ENCODE data around the gene ZNF217.
A peak's percentile ranks its signal among the peaks of the same experiment; 100 is the strongest.
"Not testable (repeated sequence)": the region's sequence is repeated elsewhere in the genome, so short reads cannot be mapped to it uniquely, and the experiment has no call there.

The ZNF217 gene

DNA sequence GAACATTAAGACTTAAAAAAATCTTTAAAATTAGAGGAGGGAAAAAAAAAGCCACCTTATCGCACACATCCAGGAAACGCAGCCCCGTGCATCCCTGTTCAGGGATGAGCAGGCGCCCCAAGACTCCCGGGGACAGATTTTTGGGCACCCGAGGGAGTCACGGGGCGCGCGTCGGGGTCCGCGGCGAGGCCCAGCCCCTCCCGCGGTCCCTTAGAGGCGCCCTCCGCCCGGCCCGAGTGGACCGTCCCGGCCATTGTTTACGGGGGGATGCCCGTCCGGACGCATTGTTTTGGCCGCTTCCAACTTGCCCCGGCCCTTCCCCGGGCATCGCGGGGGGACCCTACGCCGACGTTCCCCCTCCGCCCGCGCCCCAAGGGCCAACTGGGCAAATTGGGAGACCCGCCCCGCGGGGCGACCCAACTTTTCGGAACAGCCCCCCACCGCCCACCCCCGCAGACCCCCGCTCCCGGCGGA lies 610 bp downstream of the ZNF217 start:
- Histone ChIP-seq H3K4me3 (ENCODE audit: low read depth, low read length) (peak overlapping the region; percentile 73), H3K36me3 (replicated peaks) (no peaks in the 10 kb centered on the region), H3K27me3 (replicated peaks) (no peaks in the 10 kb centered on the region), H3K27ac (peak overlapping the region; percentile 91)
- TF ChIP-seq, protein P1, sequence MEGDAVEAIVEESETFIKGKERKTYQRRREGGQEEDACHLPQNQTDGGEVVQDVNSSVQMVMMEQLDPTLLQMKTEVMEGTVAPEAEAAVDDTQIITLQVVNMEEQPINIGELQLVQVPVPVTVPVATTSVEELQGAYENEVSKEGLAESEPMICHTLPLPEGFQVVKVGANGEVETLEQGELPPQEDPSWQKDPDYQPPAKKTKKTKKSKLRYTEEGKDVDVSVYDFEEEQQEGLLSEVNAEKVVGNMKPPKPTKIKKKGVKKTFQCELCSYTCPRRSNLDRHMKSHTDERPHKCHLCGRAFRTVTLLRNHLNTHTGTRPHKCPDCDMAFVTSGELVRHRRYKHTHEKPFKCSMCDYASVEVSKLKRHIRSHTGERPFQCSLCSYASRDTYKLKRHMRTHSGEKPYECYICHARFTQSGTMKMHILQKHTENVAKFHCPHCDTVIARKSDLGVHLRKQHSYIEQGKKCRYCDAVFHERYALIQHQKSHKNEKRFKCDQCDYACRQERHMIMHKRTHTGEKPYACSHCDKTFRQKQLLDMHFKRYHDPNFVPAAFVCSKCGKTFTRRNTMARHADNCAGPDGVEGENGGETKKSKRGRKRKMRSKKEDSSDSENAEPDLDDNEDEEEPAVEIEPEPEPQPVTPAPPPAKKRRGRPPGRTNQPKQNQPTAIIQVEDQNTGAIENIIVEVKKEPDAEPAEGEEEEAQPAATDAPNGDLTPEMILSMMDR (IDR thresholded peaks at IDR 0.05; ENCODE audit: low read depth, low read length, missing control alignments) = no peak
- DNase-seq = no peak
- in situ Hi-C loops (cut with HindIII; ENCODE audit: low pct_ligation_motif_present, low sequenced_read_pairs) = loop anchor here (25.0 kb wide), 1 partner anchor 294 kb away; no protein-coding TSS in a partner anchor

DNA sequence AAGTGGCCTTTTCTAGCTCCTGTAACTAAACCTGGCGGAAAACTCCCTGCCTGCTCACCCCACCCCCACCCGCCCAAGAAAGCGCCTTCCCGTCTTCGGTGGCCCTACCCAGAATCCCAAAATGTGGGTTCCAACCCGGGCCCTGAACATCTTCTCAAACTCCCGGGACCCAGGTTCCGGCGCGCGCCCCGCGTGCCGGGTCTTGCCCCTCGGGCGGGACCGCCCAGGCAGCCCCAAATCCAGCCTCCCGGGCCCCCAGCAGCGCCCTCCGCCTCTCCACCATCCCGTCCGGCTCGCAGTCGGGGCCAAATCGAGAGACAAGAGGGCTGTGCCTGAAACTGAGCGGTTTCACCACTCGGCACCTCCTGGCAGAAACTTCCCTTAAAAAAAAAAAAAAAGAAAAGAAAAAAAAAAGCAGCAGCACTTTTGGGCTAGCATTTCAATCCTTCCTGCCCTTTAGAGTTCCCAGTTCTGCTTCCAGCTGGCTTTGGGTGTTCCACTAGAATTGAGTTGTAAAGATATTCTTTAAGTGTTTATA lies 1.1 kb downstream of the ZNF217 start:
- not testable (repeated sequence) for H3K36me3 ChIP-seq (replicated peaks); H3K27me3 ChIP-seq (replicated peaks)
- in situ Hi-C loops (cut with HindIII; ENCODE audit: low pct_ligation_motif_present, low sequenced_read_pairs) = loop anchor here (25.0 kb wide), 1 partner anchor 295 kb away; no protein-coding TSS in a partner anchor
- Histone ChIP-seq H3K27ac (peak overlapping the region; percentile 91), H3K4me3 (ENCODE audit: low read depth, low read length) (peak overlapping the region; percentile 73)
- DNase-seq = peak; percentile 28

DNA sequence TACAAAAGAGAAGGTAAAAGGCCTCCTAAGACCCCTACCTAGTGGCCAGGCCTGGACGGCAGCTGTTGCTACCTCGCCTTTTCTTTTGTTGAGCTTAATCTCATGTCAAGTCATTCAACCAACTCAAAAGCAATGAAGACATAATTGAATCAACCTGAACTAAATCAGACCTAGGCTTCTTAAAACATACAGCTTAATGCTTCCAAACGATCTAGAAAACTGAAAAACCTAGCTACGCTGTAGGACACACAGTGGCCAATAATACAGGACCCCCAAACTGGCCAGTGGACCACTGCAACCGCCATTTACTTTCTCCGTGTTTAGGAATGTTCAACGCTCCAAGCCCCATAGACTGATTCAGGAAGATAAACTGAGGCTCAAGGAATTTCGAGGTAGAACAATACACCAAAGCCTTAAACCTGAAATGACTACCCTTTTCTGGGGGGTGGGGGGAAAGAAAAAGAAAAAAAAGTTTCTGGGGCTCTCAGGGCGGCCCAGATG lies 1.6 kb downstream of the ZNF217 start:
- DNase-seq; H3K27me3 ChIP-seq (replicated peaks); H3K36me3 ChIP-seq (replicated peaks): not testable (repeated sequence)
- in situ Hi-C loops (cut with HindIII; ENCODE audit: low pct_ligation_motif_present, low sequenced_read_pairs) = loop anchor here (25.0 kb wide), 1 partner anchor 295 kb away; no protein-coding TSS in a partner anchor
- peak overlapping the region; percentile 73 for H3K4me3 ChIP-seq (ENCODE audit: low read depth, low read length)
- peak overlapping the region; percentile 91 for H3K27ac ChIP-seq

DNA sequence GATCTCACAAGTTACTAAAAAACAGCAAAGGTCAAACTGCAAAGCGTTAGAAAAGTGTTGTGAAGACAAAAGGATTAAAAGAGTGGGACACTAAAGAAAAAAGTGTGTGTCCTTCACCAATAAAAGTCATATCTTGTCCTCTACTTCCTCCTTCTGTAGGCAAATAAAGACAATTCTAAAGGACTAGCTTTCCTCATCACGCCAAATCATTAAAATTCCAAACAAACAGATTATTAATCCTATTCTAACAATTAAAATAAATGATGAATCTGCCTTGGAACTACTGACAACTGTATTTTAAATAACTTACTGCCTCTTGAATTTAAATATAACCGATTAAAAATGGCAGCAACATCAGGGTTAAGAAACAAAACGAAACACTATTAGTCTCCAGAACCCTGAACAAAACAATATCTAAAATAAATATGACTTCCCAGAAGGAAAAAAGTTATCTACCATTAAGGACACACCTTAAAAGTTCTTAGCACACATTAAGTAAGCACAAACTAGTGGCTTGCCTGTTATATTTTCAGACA lies 2.4 kb downstream of the ZNF217 start:
- DNase-seq = not testable (repeated sequence)

DNA sequence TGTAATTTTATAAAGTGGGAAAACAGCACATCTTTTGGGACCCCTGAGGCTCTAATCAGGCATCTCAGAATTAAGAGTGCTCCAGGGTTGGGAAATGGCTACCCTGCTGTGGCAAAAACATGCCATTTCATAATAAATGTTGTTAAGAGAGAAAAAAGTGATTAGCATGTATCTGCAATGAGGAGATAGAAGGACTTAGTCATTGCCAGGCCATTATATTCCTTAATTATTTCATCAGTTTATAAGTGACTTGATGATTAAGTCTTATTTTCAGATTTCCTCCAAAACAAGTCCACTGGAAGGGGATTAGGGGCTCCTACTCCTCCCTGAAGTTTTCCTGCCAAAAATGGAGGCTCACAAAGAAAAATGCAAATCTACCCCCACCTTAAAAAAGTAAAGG lies 3.0 kb downstream of the ZNF217 start:
- not testable (repeated sequence) for DNase-seq; H3K27me3 ChIP-seq (replicated peaks); H3K36me3 ChIP-seq (replicated peaks); H3K27ac ChIP-seq
- peak overlapping the region; percentile 12 for H3K4me3 ChIP-seq (ENCODE audit: low read depth, low read length)
- in situ Hi-C loops (cut with HindIII; ENCODE audit: low pct_ligation_motif_present, low sequenced_read_pairs) = loop anchor here (25.0 kb wide), 1 partner anchor 297 kb away; no protein-coding TSS in a partner anchor

More for the DNA sequence above, 2.4 kb downstream of the ZNF217 start:
- Histone ChIP-seq H3K4me3 (ENCODE audit: low read depth, low read length) (peak overlapping the region; percentile 73), H3K27ac (peak overlapping the region; percentile 39)
- in situ Hi-C loops (cut with HindIII; ENCODE audit: low pct_ligation_motif_present, low sequenced_read_pairs) = loop anchor here (25.0 kb wide), 1 partner anchor 296 kb away; no protein-coding TSS in a partner anchor
- not testable (repeated sequence) for H3K27me3 ChIP-seq (replicated peaks); H3K36me3 ChIP-seq (replicated peaks)

DNA sequence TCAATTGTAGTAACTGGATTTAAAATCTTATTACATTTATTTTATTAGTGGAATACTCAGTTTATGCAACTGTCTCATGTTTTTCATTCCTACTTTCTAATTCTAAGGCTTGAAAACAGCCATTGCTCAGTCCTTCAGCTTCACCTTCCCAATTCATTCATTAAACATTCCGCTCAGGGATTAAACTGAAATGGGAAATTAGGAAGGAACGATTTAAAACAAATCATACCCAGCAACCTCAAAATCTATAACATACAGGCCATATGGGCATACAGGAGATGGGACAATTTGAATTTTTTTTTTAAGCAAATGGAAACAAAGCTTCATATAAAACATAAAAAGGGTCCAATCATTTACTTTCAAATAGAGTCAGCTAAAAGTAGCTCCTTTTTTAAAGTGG lies 3.5 kb downstream of the ZNF217 start:
- H3K27me3 ChIP-seq (replicated peaks); H3K27ac ChIP-seq; H3K36me3 ChIP-seq (replicated peaks); H3K4me3 ChIP-seq (ENCODE audit: low read depth, low read length); DNase-seq: not testable (repeated sequence)
- in situ Hi-C loops (cut with HindIII; ENCODE audit: low pct_ligation_motif_present, low sequenced_read_pairs) = loop anchor here (25.0 kb wide), 1 partner anchor 297 kb away; no protein-coding TSS in a partner anchor

DNA sequence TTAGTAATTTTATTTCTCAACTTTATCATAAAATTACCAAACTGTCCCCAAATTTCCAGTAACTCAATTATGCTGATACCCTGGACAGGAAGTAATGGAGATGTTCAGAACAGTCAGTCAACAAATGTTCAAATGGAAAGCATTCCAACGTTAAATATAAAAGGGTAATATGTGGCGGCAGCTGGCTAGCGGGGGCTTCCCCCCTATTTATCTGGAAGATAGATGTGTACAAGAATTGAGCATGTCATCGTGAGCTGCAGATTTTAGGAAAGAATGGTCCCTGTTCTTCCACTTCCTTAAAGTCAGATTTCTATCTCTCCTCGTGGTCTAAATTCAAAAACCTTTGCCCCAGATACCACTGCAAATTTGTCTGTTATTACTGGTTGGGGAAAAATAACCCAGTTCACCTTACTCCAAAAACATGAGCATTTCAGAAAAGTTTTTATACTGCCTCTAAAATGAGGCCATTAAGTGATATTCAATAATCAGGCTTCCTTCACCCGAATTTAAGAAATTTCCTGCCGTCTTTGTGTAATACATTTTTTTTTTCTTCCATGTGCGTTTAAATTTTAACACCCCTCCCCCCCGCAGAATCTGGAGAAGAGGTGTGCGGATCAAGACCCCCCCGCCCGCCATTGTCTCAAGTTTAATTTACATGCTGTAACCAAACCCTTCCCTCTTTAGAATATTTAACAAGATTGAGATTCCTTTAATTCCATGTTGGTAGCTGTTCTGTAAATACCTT lies 4.1 kb downstream of the ZNF217 start:
- in situ Hi-C loops (cut with HindIII; ENCODE audit: low pct_ligation_motif_present, low sequenced_read_pairs) = loop anchor here (25.0 kb wide), 1 partner anchor 298 kb away; no protein-coding TSS in a partner anchor
- not testable (repeated sequence) for H3K27me3 ChIP-seq (replicated peaks); H3K4me3 ChIP-seq (ENCODE audit: low read depth, low read length); H3K27ac ChIP-seq; DNase-seq; H3K36me3 ChIP-seq (replicated peaks)

DNA sequence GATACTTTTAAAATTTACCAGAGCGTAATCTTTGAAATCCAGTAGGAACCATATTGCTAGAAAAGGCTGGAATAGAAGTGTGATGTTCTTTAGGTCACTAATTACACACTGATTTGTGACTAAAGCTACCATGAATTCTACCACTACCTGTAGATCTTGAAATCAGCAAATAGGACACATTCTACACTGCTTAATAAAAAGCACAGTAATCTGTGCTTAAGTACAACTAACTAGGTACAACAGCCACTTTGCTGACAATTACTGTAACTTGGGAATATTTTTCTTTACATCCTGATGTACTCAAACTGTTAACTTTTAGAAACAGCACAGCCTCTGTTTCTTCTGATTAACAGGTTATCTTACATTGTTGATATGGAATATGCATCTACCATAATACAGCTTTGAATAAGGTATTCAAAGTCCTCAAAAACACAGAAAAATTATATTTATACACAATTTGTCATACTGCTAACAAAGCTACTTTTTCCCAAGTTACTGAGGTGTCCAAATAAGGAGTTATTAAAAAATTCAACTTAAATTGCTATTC lies 6.4 kb downstream of the ZNF217 start:
- H3K4me3 ChIP-seq (ENCODE audit: low read depth, low read length); H3K36me3 ChIP-seq (replicated peaks); H3K27me3 ChIP-seq (replicated peaks); DNase-seq; H3K27ac ChIP-seq: not testable (repeated sequence)
- in situ Hi-C loops (cut with HindIII; ENCODE audit: low pct_ligation_motif_present, low sequenced_read_pairs) = loop anchor here (25.0 kb wide), 1 partner anchor 300 kb away; no protein-coding TSS in a partner anchor

DNA sequence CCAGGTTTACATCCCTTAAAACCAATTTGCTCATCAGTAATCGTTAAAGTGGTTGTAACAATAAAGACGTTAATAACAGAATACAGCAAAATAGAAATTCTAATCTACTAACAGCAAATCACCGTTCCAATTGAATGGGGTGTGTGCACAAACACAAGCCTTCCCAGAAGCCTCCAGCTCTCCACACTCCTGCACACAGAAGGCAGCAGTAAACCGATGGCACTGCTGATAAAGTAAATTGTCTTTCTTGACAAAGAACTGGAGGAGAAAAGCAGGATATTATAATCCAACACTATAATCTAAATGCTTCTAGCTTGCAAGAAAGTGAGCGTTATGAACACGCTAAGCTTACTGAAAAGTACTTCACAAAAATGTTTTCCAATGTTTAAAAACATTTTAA lies 7.0 kb downstream of the ZNF217 start:
- in situ Hi-C loops (cut with HindIII; ENCODE audit: low pct_ligation_motif_present, low sequenced_read_pairs) = loop anchor here (25.0 kb wide), 1 partner anchor 301 kb away; no protein-coding TSS in a partner anchor
- Histone ChIP-seq H3K4me3 (ENCODE audit: low read depth, low read length) (no peak overlapping the region), H3K27ac (no peak overlapping the region)

DNA sequence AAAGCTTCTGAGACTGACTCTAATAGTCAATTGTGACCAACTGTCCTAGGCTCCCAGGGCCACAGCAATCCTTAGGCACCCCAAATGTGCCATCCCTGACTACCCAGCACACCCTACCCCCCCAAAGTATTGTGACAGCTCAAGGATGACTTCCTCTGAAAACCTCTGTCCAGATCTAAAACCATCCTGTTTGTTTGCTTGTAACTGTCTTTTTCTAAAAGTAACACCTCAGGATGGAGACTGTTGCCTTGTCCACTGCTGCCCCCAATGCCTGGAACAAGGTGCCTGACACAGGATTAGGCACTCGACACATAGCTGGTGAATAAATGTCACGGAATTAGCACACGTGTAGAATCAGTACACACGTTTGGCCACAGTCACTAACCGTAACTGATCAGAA lies 7.7 kb downstream of the ZNF217 start:
- in situ Hi-C loops (cut with HindIII; ENCODE audit: low pct_ligation_motif_present, low sequenced_read_pairs) = loop anchor here (25.0 kb wide), 1 partner anchor 301 kb away; no protein-coding TSS in a partner anchor
- not testable (repeated sequence) for H3K27me3 ChIP-seq (replicated peaks); H3K27ac ChIP-seq; DNase-seq; H3K4me3 ChIP-seq (ENCODE audit: low read depth, low read length)
- H3K36me3 ChIP-seq (replicated peaks) = peaks cover 19% of the 10 kb centered on the region

More for the DNA sequence above, 7.0 kb downstream of the ZNF217 start:
- no peaks in the 10 kb centered on the region for H3K27me3 ChIP-seq (replicated peaks)
- peaks cover 11% of the 10 kb centered on the region for H3K36me3 ChIP-seq (replicated peaks)
- no peak for DNase-seq
- TF ChIP-seq, protein P1 (IDR thresholded peaks at IDR 0.05; ENCODE audit: low read depth, low read length, missing control alignments) = no peak

DNA sequence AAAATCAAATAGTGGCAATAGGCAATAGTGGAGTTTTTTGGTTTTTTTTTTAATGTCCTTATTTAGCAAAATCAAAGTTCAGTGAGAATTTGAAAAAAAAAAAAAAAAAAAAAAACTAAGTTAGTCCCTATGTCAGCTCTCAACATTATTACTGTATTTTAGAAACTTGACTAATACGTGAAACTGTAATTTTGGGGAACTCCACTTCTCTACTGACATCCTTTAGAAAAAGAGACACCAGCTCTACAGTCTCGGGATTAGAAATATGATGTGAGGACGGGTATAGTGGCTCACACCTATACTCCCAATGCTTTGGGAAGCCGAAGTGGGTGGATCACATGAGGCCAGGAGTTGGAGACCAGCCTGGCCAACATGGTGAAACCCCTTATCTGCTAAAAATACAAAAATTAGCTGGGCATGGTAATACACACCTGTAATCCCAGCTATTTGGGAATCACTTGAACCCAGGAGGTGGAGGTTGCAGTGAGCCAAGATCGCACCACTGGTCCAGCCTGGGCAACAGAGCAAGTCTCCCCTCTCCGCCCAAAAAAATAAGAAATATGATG lies 8.6 kb downstream of the ZNF217 start:
- not testable (repeated sequence) for H3K4me3 ChIP-seq (ENCODE audit: low read depth, low read length); DNase-seq; H3K27me3 ChIP-seq (replicated peaks); H3K27ac ChIP-seq
- in situ Hi-C loops (cut with HindIII; ENCODE audit: low pct_ligation_motif_present, low sequenced_read_pairs) = loop anchor here (25.0 kb wide), 1 partner anchor 302 kb away; no protein-coding TSS in a partner anchor
- peaks cover 23% of the 10 kb centered on the region for H3K36me3 ChIP-seq (replicated peaks)
